Measurements from ENCODE around the gene ATXN1. TPM values are rescaled to one million over a fixed set of nuclear protein-coding genes. Genes with fewer than 3 reads are reported as not detected.
A peak's percentile ranks its signal among the peaks of the same experiment; 100 is the strongest.

Gene ATXN1
- total and polyA plus RNA-seq, 2 of the 8 experiments (the other 6 are each of a cell fraction or from before 2014, with no cell fraction given): 1.6 to 4.0 TPM

DNA sequence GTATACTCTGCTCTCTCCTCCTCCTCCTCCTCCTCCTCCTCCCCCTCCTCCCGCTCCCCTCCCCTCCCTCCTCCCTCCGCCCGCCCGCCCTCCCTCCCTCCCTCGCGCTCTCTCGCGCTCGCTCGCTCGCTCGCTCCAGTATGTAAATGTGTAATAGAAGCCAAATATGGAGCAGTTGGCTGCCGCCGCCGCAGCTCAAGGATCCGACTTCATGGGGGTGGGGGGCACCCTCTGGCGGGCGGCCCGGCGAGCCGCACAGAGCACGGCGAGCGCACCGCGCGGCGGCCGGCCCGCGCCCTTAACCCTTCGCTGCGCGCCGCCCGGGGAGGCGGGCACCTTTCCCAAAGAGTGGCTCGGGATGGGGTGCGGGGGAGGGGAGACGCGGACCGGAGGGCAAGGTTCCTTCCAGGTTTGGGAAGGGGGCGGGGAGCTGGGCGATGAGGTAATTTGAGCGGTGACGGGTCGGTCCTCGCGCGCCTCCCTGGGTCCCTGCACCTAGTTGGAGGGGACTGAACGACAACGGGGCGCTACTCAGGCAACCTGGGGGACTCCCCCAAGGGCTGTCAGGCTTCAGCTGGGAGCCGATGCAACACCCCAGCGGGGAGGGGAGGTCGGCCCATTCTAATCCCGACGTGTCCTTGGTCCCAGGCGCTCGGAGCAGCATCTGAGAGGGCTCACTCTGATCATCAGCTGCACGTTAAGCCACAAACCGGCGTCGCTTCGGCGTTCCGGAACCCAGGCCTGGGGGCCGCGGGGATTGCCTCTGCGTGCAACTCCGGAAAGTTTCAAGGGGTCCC lies 409 bp upstream of the ATXN1 start (continued):
- TF ChIP-seq, protein P1, sequence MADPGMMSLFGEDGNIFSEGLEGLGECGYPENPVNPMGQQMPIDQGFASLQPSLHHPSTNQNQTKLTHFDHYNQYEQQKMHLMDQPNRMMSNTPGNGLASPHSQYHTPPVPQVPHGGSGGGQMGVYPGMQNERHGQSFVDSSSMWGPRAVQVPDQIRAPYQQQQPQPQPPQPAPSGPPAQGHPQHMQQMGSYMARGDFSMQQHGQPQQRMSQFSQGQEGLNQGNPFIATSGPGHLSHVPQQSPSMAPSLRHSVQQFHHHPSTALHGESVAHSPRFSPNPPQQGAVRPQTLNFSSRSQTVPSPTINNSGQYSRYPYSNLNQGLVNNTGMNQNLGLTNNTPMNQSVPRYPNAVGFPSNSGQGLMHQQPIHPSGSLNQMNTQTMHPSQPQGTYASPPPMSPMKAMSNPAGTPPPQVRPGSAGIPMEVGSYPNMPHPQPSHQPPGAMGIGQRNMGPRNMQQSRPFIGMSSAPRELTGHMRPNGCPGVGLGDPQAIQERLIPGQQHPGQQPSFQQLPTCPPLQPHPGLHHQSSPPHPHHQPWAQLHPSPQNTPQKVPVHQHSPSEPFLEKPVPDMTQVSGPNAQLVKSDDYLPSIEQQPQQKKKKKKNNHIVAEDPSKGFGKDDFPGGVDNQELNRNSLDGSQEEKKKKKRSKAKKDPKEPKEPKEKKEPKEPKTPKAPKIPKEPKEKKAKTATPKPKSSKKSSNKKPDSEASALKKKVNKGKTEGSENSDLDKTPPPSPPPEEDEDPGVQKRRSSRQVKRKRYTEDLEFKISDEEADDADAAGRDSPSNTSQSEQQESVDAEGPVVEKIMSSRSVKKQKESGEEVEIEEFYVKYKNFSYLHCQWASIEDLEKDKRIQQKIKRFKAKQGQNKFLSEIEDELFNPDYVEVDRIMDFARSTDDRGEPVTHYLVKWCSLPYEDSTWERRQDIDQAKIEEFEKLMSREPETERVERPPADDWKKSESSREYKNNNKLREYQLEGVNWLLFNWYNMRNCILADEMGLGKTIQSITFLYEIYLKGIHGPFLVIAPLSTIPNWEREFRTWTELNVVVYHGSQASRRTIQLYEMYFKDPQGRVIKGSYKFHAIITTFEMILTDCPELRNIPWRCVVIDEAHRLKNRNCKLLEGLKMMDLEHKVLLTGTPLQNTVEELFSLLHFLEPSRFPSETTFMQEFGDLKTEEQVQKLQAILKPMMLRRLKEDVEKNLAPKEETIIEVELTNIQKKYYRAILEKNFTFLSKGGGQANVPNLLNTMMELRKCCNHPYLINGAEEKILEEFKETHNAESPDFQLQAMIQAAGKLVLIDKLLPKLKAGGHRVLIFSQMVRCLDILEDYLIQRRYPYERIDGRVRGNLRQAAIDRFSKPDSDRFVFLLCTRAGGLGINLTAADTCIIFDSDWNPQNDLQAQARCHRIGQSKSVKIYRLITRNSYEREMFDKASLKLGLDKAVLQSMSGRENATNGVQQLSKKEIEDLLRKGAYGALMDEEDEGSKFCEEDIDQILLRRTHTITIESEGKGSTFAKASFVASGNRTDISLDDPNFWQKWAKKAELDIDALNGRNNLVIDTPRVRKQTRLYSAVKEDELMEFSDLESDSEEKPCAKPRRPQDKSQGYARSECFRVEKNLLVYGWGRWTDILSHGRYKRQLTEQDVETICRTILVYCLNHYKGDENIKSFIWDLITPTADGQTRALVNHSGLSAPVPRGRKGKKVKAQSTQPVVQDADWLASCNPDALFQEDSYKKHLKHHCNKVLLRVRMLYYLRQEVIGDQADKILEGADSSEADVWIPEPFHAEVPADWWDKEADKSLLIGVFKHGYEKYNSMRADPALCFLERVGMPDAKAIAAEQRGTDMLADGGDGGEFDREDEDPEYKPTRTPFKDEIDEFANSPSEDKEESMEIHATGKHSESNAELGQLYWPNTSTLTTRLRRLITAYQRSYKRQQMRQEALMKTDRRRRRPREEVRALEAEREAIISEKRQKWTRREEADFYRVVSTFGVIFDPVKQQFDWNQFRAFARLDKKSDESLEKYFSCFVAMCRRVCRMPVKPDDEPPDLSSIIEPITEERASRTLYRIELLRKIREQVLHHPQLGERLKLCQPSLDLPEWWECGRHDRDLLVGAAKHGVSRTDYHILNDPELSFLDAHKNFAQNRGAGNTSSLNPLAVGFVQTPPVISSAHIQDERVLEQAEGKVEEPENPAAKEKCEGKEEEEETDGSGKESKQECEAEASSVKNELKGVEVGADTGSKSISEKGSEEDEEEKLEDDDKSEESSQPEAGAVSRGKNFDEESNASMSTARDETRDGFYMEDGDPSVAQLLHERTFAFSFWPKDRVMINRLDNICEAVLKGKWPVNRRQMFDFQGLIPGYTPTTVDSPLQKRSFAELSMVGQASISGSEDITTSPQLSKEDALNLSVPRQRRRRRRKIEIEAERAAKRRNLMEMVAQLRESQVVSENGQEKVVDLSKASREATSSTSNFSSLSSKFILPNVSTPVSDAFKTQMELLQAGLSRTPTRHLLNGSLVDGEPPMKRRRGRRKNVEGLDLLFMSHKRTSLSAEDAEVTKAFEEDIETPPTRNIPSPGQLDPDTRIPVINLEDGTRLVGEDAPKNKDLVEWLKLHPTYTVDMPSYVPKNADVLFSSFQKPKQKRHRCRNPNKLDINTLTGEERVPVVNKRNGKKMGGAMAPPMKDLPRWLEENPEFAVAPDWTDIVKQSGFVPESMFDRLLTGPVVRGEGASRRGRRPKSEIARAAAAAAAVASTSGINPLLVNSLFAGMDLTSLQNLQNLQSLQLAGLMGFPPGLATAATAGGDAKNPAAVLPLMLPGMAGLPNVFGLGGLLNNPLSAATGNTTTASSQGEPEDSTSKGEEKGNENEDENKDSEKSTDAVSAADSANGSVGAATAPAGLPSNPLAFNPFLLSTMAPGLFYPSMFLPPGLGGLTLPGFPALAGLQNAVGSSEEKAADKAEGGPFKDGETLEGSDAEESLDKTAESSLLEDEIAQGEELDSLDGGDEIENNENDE (IDR thresholded peaks at IDR 0.05; ENCODE audit: insufficient replicate concordance, low read length): no peak
- TF ChIP-seq PHF8 (conservative IDR thresholded peaks at IDR 0.05; ENCODE audit: low read depth, low read length) (peak; percentile 11; the same call in 1 of the 2 replicates), RAD21 (IDR thresholded peaks at IDR 0.05 in 1 of 2, conservative IDR thresholded peaks at IDR 0.05 in 1 of 2; ENCODE audit: low read depth in 2 of 2, low read length in 2 of 2) (peak in 1 of 2 experiments; percentile 40; a peak in 2 of 4 replicates), JUND (IDR thresholded peaks at IDR 0.05; ENCODE audit: low read length) (peak; percentile 53), RBBP5 (IDR thresholded peaks at IDR 0.05; ENCODE audit: borderline replicate concordance, low read depth, low read length) (peak; percentile 40; the same call in 1 of the 2 replicates), FOSL1 (IDR thresholded peaks at IDR 0.05; ENCODE audit: insufficient read depth, low read depth, low read length) (no peak), ASH2L (IDR thresholded peaks at IDR 0.05; ENCODE audit: low read length) (peak; percentile 3)
